Hepatocyte (in vitro differentiated cells): ENCODE measurements around the gene ARSB. TPM values are rescaled to one million over a fixed set of nuclear protein-coding genes. Genes with fewer than 3 reads are reported as not detected.
"Not testable (repeated sequence)": the region's sequence is repeated elsewhere in the genome, so short reads cannot be mapped to it uniquely, and the experiment has no call there.

Experiments used
- DNase-seq: peaks from one replicate; pipeline ENCODE4 v3.0.0-alpha.2; 2016; ENCODE audit warnings: low spot score
- H2AFZ ChIP-seq: fragments of 200-600 bp; sonication (generic); 2 replicates; pipeline ENCODE4 v1.6.0; 2016; ENCODE audit warnings: antibody characterized with exemption, mild to moderate bottlenecking
- H3K27ac ChIP-seq: fragments of 200-600 bp; sonication (generic); 2 replicates; pipeline ENCODE4 v1.5.1; 2016; ENCODE audit warnings: mild to moderate bottlenecking
- H3K27me3 ChIP-seq: fragments of 200-600 bp; sonication (generic); 2 replicates; pipeline ENCODE4 v1.6.1; 2016
- H3K36me3 ChIP-seq: fragments of 200-600 bp; sonication (generic); replicated peaks from 2 replicates; pipeline ENCODE4 v1.5.1; 2016; ENCODE audit warnings: low read depth; ENCODE audit not compliant: insufficient read depth
- H3K4me1 ChIP-seq: fragments of 200-600 bp; sonication (generic); 2 replicates; pipeline ENCODE4 v1.5.1; 2016; ENCODE audit warnings: mild to moderate bottlenecking, moderate library complexity; ENCODE audit not compliant: insufficient read depth
- H3K4me2 ChIP-seq: fragments of 200-600 bp; sonication (generic); 2 replicates; pipeline ENCODE4 v1.6.0; 2016
- H3K4me3 ChIP-seq: fragments of 200-600 bp; sonication (generic); 2 replicates; pipeline ENCODE4 v1.5.1; 2016; ENCODE audit warnings: mild to moderate bottlenecking
- H3K79me2 ChIP-seq: fragments of 200-600 bp; sonication (generic); 2 replicates; pipeline ENCODE4 v1.6.0; 2017; ENCODE audit warnings: mild to moderate bottlenecking
- H3K9me2 ChIP-seq: fragments of 200-600 bp; sonication (generic); replicated peaks from 2 replicates; pipeline ENCODE4 v1.6.0; 2017; ENCODE audit warnings: mild to moderate bottlenecking; ENCODE audit not compliant: insufficient read depth
- H3K9me3 ChIP-seq: fragments of 200-600 bp; sonication (generic); 2 replicates; pipeline ENCODE4 v1.5.1; 2016; ENCODE audit warnings: low read depth, mild to moderate bottlenecking
- H4K20me1 ChIP-seq: fragments of 200-600 bp; sonication (generic); 2 replicates; pipeline ENCODE4 v1.6.0; 2016; ENCODE audit warnings: mild to moderate bottlenecking; ENCODE audit not compliant: insufficient read depth, poor library complexity, severe bottlenecking
- EZH2 ChIP-seq: fragments of 200-600 bp; sonication (generic); IDR thresholded peaks from 2 replicates; pipeline ENCODE4 v1.6.1; 2016; ENCODE audit warnings: antibody characterized with exemption, mild to moderate bottlenecking, borderline replicate concordance
- EZH2phosphoT487 ChIP-seq: fragments of 200-600 bp; sonication (generic); IDR thresholded peaks from one replicate; pipeline ENCODE4 v1.6.1; 2018; ENCODE audit warnings: antibody characterized with exemption, mild to moderate bottlenecking, low read depth, moderate library complexity; ENCODE audit not compliant: unreplicated experiment, severe bottlenecking
- WGBS: methylation state at CpG from one replicate; pipeline ENCODE4 v1.1.6; 2016; ENCODE audit warnings: low lambda C conversion rate; ENCODE audit errors: missing lambda C conversion rate; 5-methylcytosine and 5-hydroxymethylcytosine counted together
- polyA plus RNA-seq: library from polyadenylated mRNA; unstranded; fragments of >200 nt; fragmentation: Nextera tagmentation; extraction: Ambion mirVana; gene quantifications from 2 replicates; pipeline ENCODE4 v1.2.1, GENCODE V29; 2016
- total RNA-seq: library from RNA; depleted of rRNA; stranded (reverse); fragments of >200 nt; gene quantifications from 2 replicates; pipeline ENCODE4 v1.2.3, GENCODE V29; 2014
- TF ChIP-seq, protein P1 (sequence below): fragments of 200-600 bp; sonication (generic); IDR thresholded peaks from 2 replicates; pipeline ENCODE4 v1.5.1; 2016; ENCODE audit warnings: antibody characterized with exemption, mild to moderate bottlenecking; ENCODE audit not compliant: poor library complexity

The ARSB gene
- total and polyA plus RNA-seq, 2 experiments from 2014 or later: 13.5 to 19.8 TPM

DNA sequence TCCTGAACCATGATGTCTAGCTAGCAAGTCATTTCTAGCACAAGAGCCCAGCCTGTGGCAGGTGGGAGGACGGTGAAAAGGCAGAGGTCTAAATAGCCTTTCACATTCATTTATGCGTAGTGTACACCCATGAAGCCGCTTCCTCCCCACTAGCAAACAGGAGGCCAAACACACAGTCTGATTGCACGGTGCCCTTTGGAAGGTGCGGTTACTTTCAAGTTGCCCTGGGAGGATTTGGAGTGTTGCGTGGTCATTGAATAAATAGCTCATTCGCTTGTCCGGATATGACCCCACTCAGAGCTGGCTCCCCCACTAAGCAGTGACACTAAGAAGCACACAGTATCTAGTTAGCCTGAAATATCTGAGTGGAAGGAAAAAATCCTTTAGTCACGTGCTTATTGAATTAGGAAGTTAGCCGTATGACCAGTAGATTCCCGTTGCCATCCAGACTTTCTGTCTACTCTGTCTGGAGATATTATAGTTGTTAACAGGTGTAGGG is 664 bp upstream of the ARSB start:
- Histone ChIP-seq H3K27me3 (no peaks in the 10 kb centered on the region), H3K9me2 (peaks cover 3% of the 10 kb centered on the region), H3K9me3 (no peaks in the 10 kb centered on the region), H3K4me1 (peaks cover 7% of the 10 kb centered on the region), H4K20me1 (no peaks in the 10 kb centered on the region), H2AFZ (peak overlapping the region; percentile 96), H3K4me2 (peak overlapping the region; percentile 87), H3K79me2 (peaks cover 11% of the 10 kb centered on the region), H3K4me3 (peak overlapping the region; percentile 97), H3K27ac (peak overlapping the region; percentile 98), H3K36me3 (no peaks in the 10 kb centered on the region)
- WGBS: 13% methylated on average over 11 of the region's 11 CpGs
- no peak for TF ChIP-seq EZH2phosphoT487
- TF ChIP-seq EZH2: no peak
- TF ChIP-seq, protein P1, sequence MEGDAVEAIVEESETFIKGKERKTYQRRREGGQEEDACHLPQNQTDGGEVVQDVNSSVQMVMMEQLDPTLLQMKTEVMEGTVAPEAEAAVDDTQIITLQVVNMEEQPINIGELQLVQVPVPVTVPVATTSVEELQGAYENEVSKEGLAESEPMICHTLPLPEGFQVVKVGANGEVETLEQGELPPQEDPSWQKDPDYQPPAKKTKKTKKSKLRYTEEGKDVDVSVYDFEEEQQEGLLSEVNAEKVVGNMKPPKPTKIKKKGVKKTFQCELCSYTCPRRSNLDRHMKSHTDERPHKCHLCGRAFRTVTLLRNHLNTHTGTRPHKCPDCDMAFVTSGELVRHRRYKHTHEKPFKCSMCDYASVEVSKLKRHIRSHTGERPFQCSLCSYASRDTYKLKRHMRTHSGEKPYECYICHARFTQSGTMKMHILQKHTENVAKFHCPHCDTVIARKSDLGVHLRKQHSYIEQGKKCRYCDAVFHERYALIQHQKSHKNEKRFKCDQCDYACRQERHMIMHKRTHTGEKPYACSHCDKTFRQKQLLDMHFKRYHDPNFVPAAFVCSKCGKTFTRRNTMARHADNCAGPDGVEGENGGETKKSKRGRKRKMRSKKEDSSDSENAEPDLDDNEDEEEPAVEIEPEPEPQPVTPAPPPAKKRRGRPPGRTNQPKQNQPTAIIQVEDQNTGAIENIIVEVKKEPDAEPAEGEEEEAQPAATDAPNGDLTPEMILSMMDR: no peak
- DNase-seq: peak; percentile 57

DNA sequence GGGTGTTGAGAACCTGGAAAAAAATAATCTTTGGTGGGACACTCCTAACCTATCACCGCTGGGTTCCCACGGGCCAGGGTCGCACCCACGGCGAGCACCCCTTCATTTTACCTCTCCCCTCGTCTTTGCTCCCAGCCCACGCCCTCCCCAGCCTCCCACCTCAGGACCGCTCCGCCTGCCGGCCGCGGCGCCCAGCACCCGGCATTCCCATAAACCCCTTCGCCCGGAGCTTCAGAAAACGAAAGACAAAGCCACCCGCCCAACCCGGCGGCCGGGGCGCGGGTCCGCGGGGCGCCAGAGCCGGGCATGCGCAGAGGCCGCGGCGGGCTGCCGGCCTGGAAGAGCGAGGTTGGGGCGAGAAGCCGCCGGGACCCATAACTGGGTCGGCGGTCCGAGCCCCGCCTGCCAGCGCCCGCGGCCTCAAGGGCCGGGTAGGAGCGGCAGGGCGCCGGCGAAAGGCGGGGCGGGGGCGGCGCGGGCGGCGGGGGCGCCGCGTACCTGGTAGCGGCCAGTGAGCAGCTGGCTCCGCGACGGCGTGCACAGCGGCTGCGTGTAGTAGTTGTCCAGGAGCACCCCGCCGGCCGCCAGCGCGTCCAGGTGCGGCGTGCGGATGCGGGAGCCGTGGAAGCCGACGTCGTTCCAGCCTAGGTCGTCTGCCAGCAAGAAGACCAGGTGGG is 533 bp downstream of the ARSB start:
- no peaks in the 10 kb centered on the region for H3K27me3 ChIP-seq
- H3K9me2 ChIP-seq: no peaks in the 10 kb centered on the region
- H3K9me3 ChIP-seq: no peaks in the 10 kb centered on the region
- peaks cover 15% of the 10 kb centered on the region for H3K79me2 ChIP-seq
- TF ChIP-seq EZH2: no peak
- TF ChIP-seq, protein P1: peak; percentile 30
- H3K4me2 ChIP-seq: peak overlapping the region; percentile 87
- peak overlapping the region; percentile 97 for H3K4me3 ChIP-seq
- peak overlapping the region; percentile 98 for H3K27ac ChIP-seq
- WGBS: under 1% methylated on average over 40 of the region's 79 CpGs
- no peaks in the 10 kb centered on the region for H4K20me1 ChIP-seq
- peaks cover 13% of the 10 kb centered on the region for H3K4me1 ChIP-seq
- no peaks in the 10 kb centered on the region for H3K36me3 ChIP-seq
- peak overlapping the region; percentile 96 for H2AFZ ChIP-seq
- DNase-seq: peak; percentile 95

DNA sequence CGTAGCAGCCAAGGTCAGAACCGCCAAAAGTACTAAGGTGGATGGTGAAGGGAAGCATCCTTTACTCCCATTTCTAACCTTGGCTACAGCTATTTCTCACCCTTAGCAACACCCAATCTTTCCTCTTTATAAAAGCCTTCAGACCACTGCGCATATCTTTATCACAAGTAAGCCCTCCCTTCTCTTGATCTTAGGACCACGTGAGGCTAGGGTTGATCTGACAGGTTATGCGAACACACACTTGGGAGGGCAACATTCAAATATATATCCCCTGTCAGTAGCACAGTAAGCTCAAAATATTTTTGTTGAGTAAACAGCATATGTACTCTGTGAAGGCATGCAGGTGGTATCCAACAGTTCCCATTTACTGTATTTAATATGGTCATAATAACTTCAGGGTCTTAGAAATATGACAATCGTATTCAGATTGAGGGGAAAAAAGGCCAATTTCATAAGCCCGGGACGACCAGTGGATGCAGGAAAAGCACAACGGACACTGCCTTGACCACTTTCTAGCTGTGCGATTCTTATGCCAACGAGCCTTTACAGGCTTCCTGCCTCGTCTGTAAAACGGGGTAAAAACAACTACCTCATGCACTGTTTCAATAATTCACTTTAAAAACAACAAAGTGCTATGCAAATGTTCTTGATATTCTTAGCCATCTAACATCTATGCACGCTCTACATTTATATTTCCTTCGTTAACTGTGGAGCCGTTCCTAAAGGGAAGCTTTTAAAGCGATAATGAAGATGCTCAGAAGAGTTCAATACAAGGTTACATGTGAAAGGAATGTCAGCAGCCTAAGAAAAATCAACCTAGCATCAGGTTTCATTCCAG is 1.3 kb downstream of the ARSB start:
- no peaks in the 10 kb centered on the region for H4K20me1 ChIP-seq
- H3K4me3 ChIP-seq: peak overlapping the region; percentile 97
- no peak for DNase-seq
- H3K36me3 ChIP-seq: no peaks in the 10 kb centered on the region
- peak overlapping the region; percentile 87 for H3K4me2 ChIP-seq
- 25% methylated on average over 17 of the region's 17 CpGs for WGBS
- no peak for TF ChIP-seq EZH2
- no peak for TF ChIP-seq EZH2phosphoT487
- TF ChIP-seq, protein P1: no peak
- H3K27me3 ChIP-seq: no peaks in the 10 kb centered on the region
- H2AFZ ChIP-seq: peak overlapping the region; percentile 81
- H3K27ac ChIP-seq: peak overlapping the region; percentile 98
- H3K4me1 ChIP-seq: peaks cover 13% of the 10 kb centered on the region
- no peaks in the 10 kb centered on the region for H3K9me2 ChIP-seq
- peaks cover 19% of the 10 kb centered on the region for H3K79me2 ChIP-seq
- H3K9me3 ChIP-seq: no peaks in the 10 kb centered on the region

DNA sequence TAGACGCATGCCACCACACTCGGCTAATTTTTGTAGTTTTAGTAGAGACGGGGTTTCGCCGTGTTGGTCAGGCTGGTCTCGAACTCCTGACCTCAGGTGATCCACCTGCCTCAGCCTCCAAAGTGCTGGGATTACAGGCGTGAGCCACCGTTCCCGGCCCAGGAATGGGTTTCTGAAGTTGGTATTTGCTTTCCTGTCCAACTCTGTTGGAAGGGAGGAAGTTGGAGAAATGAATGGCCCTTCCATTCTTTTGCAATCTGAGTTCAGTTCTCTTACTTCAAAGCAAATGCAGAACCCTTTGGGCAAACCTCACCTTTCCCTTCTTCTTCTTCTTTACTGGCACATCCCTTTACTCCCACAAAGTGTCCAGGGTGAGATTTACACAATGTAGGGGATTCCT is 1.9 kb downstream of the ARSB start:
- DNase-seq, H3K9me3 ChIP-seq, H3K36me3 ChIP-seq, H4K20me1 ChIP-seq, H3K9me2 ChIP-seq, H2AFZ ChIP-seq, H3K4me3 ChIP-seq, H3K27me3 ChIP-seq: not testable (repeated sequence)
- Histone ChIP-seq H3K27ac (peak overlapping the region; percentile 98), H3K79me2 (peaks cover 23% of the 10 kb centered on the region), H3K4me2 (peak overlapping the region; percentile 87), H3K4me1 (peaks cover 13% of the 10 kb centered on the region)
- WGBS: 93% methylated on average over 9 of the region's 9 CpGs
